Tibial artery (tissue), 4 donors: ENCODE data around the gene IL21R.
A peak's percentile ranks its signal among the peaks of the same experiment; 100 is the strongest.

Experiments used
- DNase-seq, 2 donors: peaks; one replicate each; pipeline ENCODE4 v3.0.0-alpha.2; 2019
- H3K27ac ChIP-seq, 2 donors: fragments of 200-600 bp; sonication (generic) in 1 of 2; 1 replicate in 1 of 2; 2 replicates in 1 of 2; pipeline ENCODE4 v1.5.1; 2018 to 2019; ENCODE audit warnings: mild to moderate bottlenecking in 1 of 2
- H3K27me3 ChIP-seq, 2 donors: fragments of 200-600 bp; sonication (generic) in 1 of 2; one replicate each; pipeline versions ENCODE4 v1.5.1 to v1.6.0; 2016 to 2019
- H3K36me3 ChIP-seq, 3 donors: fragments of 200-600 bp; sonication (generic) in 2 of 3; one replicate each; pipeline ENCODE4 v1.5.1; 2016 to 2019; ENCODE audit warnings: mild to moderate bottlenecking in 2 of 3
- H3K4me1 ChIP-seq, 4 donors: fragments of 200-600 bp; sonication (generic) in 2 of 4; 1 replicate in 3 of 4; 2 replicates in 1 of 4; pipeline ENCODE4 v1.5.1; 2016 to 2019
- H3K4me3 ChIP-seq, 2 donors: fragments of 200-600 bp; sonication (generic) in 1 of 2; 1 replicate in 1 of 2; 2 replicates in 1 of 2; pipeline ENCODE4 v1.5.1; 2018 to 2019; ENCODE audit warnings: mild to moderate bottlenecking in 2 of 2
- H3K9me3 ChIP-seq, 3 donors: fragments of 200-600 bp; sonication (generic) in 1 of 3; one replicate each; pipeline ENCODE4 v1.5.1; 2016 to 2019
- intact Hi-C: fragments of 100-400 bp; cut with DNase I; formaldehyde crosslinking; loops from one replicate; pipeline ENCODE4 v1.15.0; 2023; ENCODE audit warnings: low total_unique reads
- TF ChIP-seq, protein P1 (sequence below), 2 experiments: fragments of 200-600 bp in 1 of 2; fragments of 450-650 bp in 1 of 2; IDR thresholded peaks; one replicate each; pipeline ENCODE4 v1.5.1; 2017 to 2019; ENCODE audit warnings: antibody characterized with exemption in 2 of 2, mild to moderate bottlenecking in 1 of 2, moderate library complexity in 1 of 2

The IL21R gene

DNA sequence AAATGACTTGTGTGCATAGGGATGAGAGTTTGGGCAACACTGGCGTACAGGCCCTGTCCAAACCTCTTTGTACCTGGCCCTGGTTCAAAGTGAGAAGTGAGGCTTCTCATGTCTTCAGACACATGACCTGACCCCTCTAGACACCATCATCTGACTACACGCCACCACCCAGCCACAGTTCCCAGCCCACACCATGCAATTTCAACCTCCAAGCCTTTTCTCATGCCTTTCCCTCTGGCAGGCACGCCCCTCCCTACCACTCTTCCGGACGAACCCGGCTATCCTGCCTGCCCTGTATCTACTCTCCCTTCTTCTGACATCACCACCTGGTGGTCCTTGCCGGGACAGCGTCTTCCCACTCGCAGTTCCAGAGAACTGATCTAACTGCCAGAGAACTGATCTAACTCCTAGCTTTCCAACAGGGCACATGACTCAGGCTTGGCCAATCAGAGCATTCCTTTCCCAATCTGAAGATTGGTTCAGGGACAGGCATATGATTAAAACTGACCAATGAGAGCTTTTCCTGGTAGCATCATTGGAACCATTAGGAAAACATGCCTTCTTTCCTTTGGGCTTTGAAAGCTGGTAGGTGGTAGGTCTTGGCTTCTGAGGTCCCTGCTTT, 27.1 kb upstream of the IL21R start:
- H3K4me3 ChIP-seq: no peak overlapping the region
- no peaks in the 10 kb centered on the region for H3K9me3 ChIP-seq
- TF ChIP-seq, protein P1, sequence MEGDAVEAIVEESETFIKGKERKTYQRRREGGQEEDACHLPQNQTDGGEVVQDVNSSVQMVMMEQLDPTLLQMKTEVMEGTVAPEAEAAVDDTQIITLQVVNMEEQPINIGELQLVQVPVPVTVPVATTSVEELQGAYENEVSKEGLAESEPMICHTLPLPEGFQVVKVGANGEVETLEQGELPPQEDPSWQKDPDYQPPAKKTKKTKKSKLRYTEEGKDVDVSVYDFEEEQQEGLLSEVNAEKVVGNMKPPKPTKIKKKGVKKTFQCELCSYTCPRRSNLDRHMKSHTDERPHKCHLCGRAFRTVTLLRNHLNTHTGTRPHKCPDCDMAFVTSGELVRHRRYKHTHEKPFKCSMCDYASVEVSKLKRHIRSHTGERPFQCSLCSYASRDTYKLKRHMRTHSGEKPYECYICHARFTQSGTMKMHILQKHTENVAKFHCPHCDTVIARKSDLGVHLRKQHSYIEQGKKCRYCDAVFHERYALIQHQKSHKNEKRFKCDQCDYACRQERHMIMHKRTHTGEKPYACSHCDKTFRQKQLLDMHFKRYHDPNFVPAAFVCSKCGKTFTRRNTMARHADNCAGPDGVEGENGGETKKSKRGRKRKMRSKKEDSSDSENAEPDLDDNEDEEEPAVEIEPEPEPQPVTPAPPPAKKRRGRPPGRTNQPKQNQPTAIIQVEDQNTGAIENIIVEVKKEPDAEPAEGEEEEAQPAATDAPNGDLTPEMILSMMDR (IDR thresholded peaks at IDR 0.05): peak; percentile 32 to 44
- H3K27ac ChIP-seq: no peak overlapping the region
- intact Hi-C loops: loop anchor here (10.0 kb wide), 1 partner anchor 80 kb away; no protein-coding TSS in a partner anchor
- peak; percentile 55 to 75 for DNase-seq
- H3K27me3 ChIP-seq: no peaks in the 10 kb centered on the region
- H3K36me3 ChIP-seq: no peaks in the 10 kb centered on the region
- H3K4me1 ChIP-seq: peaks cover 0 to 6% (median 2%) of the 10 kb centered on the region in 4 donors

DNA sequence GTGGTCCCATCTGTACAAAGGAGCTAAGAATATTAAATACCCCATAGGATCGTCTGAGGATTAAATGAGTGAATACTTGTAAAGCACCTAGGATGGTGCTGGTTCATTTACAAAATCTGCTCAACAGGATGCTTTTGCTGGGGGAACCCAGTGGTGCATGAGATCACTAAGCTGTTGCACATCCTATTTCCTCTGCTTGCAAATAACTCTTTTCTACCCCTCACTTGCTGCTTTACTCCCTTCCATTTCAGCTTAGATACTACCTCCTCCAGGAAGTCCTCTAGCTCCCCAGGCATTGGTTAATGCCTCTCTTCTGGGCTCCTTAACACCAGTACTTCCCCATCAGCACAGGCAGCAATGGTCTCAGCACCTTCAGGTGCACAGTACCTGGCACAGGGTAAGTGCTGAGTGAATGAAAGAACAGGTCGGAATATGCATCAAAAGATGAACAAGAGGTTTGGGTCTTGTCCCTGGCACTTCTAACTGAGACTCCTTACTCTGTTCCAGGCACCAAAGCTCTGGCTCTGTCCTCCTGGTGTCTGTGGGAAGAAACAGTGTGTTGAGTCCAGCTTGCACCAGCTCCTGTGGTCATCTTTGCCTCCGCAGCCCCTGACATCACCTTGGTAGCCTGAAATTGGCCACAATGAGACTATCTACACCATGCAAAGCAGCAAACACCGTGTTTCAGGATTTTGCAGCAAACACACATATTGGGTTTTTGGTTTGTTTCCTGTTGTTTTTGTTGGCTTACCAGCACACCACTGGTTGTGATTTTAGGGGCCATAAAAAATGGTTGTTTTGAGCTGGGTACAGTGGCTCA, 24.1 kb upstream of the IL21R start:
- TF ChIP-seq, protein P1 (IDR thresholded peaks at IDR 0.05): no peak
- H3K4me1 ChIP-seq: peaks cover 0 to 6% (median 2%) of the 10 kb centered on the region in 4 donors
- no peak overlapping the region for H3K4me3 ChIP-seq
- no peak overlapping the region for H3K27ac ChIP-seq
- intact Hi-C loops: loop anchor here (10.0 kb wide), 1 partner anchor 77 kb away; no protein-coding TSS in a partner anchor
- no peaks in the 10 kb centered on the region for H3K36me3 ChIP-seq
- H3K9me3 ChIP-seq: peaks cover 0 to 8% (median 0%) of the 10 kb centered on the region in 3 donors
- H3K27me3 ChIP-seq: peaks cover 0 to 12% of the 10 kb centered on the region in 2 donors
- DNase-seq: peak in 1 of 2 donors; percentile 9

DNA sequence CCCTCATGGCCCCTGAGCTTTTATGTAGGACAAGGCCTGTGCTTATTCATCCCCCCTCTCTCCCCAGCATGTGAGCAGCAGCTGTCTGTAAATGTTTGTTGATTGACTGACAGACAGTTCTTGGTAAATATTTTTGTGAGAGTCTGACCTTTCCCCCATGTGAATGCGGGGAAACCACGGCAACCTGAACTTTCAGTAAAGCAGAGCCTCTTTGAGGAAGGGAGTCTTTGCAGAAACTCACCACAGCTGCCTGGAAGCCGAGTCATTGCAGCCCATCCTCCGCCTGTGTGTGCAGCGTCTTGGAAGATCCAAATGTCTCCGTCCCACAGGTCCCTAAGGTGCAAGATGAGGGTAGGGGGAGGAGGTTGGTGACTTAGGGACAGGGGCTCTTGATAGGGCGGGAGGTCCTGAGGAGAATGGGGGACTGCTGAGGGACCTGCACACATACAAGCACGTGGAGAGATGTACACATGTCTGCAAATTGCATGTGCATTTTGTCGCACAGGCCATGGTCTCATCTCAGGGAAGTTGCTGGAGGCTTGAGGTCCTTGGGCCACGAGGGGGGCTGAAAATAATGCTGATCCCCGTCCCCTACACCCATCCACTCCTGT, 23.0 kb upstream of the IL21R start:
- H3K36me3 ChIP-seq: no peaks in the 10 kb centered on the region
- intact Hi-C loops: loop anchor here (10.0 kb wide), 1 partner anchor 76 kb away; no protein-coding TSS in a partner anchor
- TF ChIP-seq, protein P1 (IDR thresholded peaks at IDR 0.05): no peak
- H3K27ac ChIP-seq: no peak overlapping the region
- DNase-seq: peak in 1 of 2 donors; percentile 34
- H3K4me3 ChIP-seq: no peak overlapping the region
- peaks cover 0 to 6% (median 2%) of the 10 kb centered on the region in 4 donors for H3K4me1 ChIP-seq
- H3K9me3 ChIP-seq: peaks cover 0 to 17% (median 0%) of the 10 kb centered on the region in 3 donors
- peaks cover 0 to 17% of the 10 kb centered on the region in 2 donors for H3K27me3 ChIP-seq

DNA sequence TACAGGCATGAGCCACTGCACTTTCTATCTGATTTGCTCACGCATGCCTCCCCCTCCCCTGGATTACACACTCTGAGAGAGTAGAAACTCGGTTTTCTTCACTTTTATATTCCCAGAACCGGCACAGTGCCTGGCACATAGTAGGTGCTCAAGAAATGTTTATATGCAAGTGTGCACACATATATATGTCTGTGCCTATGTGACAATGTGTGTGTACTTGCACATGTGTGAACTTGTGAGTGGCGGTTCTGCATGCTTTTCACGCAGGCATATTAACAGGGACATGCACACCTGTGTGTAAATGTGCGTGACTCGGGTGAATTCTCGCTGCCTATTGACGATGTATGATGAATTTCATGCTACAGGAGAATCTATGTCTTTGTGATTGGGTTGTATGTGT, 22.1 kb upstream of the IL21R start:
- peaks cover 0 to 3% (median 2%) of the 10 kb centered on the region in 4 donors for H3K4me1 ChIP-seq
- no peaks in the 10 kb centered on the region for H3K36me3 ChIP-seq
- H3K27me3 ChIP-seq: peaks cover 0 to 17% of the 10 kb centered on the region in 2 donors
- H3K4me3 ChIP-seq: no peak overlapping the region
- TF ChIP-seq, protein P1 (IDR thresholded peaks at IDR 0.05): no peak
- no peak for DNase-seq
- H3K9me3 ChIP-seq: peaks cover 0 to 27% (median 0%) of the 10 kb centered on the region in 3 donors
- intact Hi-C loops: loop anchor here (10.0 kb wide), 1 partner anchor 75 kb away; no protein-coding TSS in a partner anchor
- H3K27ac ChIP-seq: no peak overlapping the region

DNA sequence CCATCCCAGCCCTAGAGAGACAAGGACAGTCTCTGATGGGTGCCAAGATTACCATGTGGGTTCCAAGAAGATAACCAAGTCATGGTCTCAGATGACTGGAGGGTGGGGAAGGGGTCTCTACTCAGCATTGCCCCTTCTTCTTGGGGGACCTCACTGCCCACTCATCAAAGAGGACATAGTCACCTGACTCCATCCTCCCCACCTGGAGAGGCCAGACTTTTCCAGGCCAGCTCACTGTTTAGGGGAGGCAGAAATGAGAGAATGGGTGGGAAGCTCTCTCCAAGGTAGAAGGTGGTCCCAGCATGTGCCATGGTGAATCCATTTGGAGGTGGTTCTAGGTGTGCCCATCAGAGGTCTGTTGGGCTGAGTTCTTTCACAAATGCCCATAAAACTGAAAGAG, 20.7 kb upstream of the IL21R start:
- Histone ChIP-seq H3K4me3 (no peak overlapping the region), H3K4me1 (no peaks in the 10 kb centered on the region), H3K9me3 (peaks cover 0 to 27% (median 6%) of the 10 kb centered on the region in 3 donors), H3K27me3 (peaks cover 0 to 17% of the 10 kb centered on the region in 2 donors), H3K36me3 (no peaks in the 10 kb centered on the region), H3K27ac (no peak overlapping the region)
- TF ChIP-seq, protein P1 (IDR thresholded peaks at IDR 0.05): no peak
- DNase-seq: peak in 1 of 2 donors; percentile 16
- intact Hi-C loops: no loop called here
